Kidney (tissue), 14 donors: ENCODE results near the gene GPN1. TPM values are rescaled to one million over a fixed set of nuclear protein-coding genes. Genes with fewer than 3 reads are reported as not detected.

Experiments used
- DNase-seq, 5 donors: peaks; one replicate each; pipeline ENCODE4 v3.0.0-alpha.2; 2013 to 2020
- FAIRE-seq: peaks from 2 replicates; lab custom pipeline; 2012; peaks lifted over from hg19 to GRCh38; lab: Jason Lieb, UNC
- H3K27ac ChIP-seq, 2 donors: one replicate each; pipeline ENCODE4 v1.7.0; 2013; ENCODE audit warnings: low read depth in 2 of 2, low read length in 2 of 2, inconsistent platforms in 1 of 2
- H3K27me3 ChIP-seq: one replicate; pipeline ENCODE4 v1.7.1; 2013; ENCODE audit warnings: low read length, inconsistent platforms; ENCODE audit not compliant: control insufficient read depth, insufficient read depth
- H3K36me3 ChIP-seq, 3 donors: one replicate each; pipeline versions ENCODE4 v1.7.0 to v1.7.1; 2013; ENCODE audit warnings: low read length in 3 of 3, control low read depth in 1 of 3, inconsistent platforms in 1 of 3; ENCODE audit not compliant: insufficient read depth in 3 of 3, control insufficient read depth in 2 of 3
- H3K4me1 ChIP-seq, 3 donors: one replicate each; pipeline versions ENCODE4 v1.7.0 to v1.7.1; 2013; ENCODE audit warnings: low read length in 3 of 3, inconsistent platforms in 1 of 3, low read depth in 1 of 3; ENCODE audit not compliant: control insufficient read depth in 2 of 3, insufficient read depth in 2 of 3
- H3K4me3 ChIP-seq, 3 donors: one replicate each; pipeline versions ENCODE4 v1.7.0 to v1.8.1; 2013; ENCODE audit warnings: low read length in 3 of 3, control low read depth in 1 of 3, inconsistent platforms in 1 of 3
- H3K9ac ChIP-seq, 3 donors: one replicate each; pipeline versions ENCODE4 v1.7.0 to v1.7.1; 2013; ENCODE audit warnings: low read length in 3 of 3, control low read depth in 1 of 3, inconsistent platforms in 1 of 3
- H3K9me3 ChIP-seq, 3 donors: one replicate each; pipeline versions ENCODE4 v1.7.0 to v1.7.1; 2013; ENCODE audit warnings: low read length in 3 of 3, control low read depth in 1 of 3, inconsistent platforms in 1 of 3; ENCODE audit not compliant: control insufficient read depth in 2 of 3, insufficient read depth in 1 of 3
- CTCF ChIP-seq: IDR thresholded peaks from 3 replicates; pipeline ENCODE4 v1.5.1; 2012; ENCODE audit warnings: mild to moderate bottlenecking, moderate library complexity, borderline replicate concordance; ENCODE audit not compliant: insufficient read depth; ENCODE audit errors: extremely low read depth
- intact Hi-C: fragments of 100-400 bp; cut with DNase I; formaldehyde crosslinking; loops from one replicate; pipeline ENCODE4 v1.11.1; 2022
- polyA plus RNA-seq: library from polyadenylated mRNA; stranded (reverse); fragments of 350-450 nt; fragmentation: Illumina TruSeq; extraction: RNeasy Lipid Tissue Mini Kit (QIAGEN cat#74804); gene quantifications from one replicate; pipeline ENCODE4 v1.2.3, GENCODE V29; 2014; ENCODE audit warnings: low read depth, low replicate concordance; ENCODE audit not compliant: insufficient read depth
- total RNA-seq: library from RNA; stranded (reverse); fragmentation: NEBNext Ultra II Directional; extraction: Animal tissue kit (Norgen Biotek cat#: 25700); gene quantifications from one replicate; pipeline ENCODE4 v1.2.1, GENCODE V29; 2021
- donor health status: control.
- donor health status: control.
- donor health status: control.
- donor health status: control.
- donor health status: control.
- donor health status: DM: yes; HTN: yes; CAD: no.
- donor health status: Normal renal cell carcinoma (clear cell type).

The GPN1 gene
- total and polyA plus RNA-seq, 2 donors from 2014 or later = 28.1 to 31.6 TPM

- DNase-seq = no peak
- Histone ChIP-seq H3K36me3 (peaks cover 9 to 41% (median 16%) of the 10 kb centered on the region in 3 donors), H3K27ac (no peak overlapping the region), H3K4me1 (no peaks in the 10 kb centered on the region), H3K4me3 (no peak overlapping the region), H3K27me3 (no peaks in the 10 kb centered on the region), H3K9ac (no peak overlapping the region), H3K9me3 (no peaks in the 10 kb centered on the region)
- intact Hi-C loops = no loop called here
- no peak for TF ChIP-seq CTCF
- FAIRE-seq = no peak
These were observed 16.3 kb downstream of the GPN1 start for GRCh38 chr2:27645197-27645596.

- Histone ChIP-seq H3K4me1 (no peaks in the 10 kb centered on the region), H3K36me3 (peaks cover 13 to 39% (median 21%) of the 10 kb centered on the region in 3 donors), H3K9ac (no peak overlapping the region), H3K27me3 (no peaks in the 10 kb centered on the region), H3K9me3 (no peaks in the 10 kb centered on the region), H3K4me3 (no peak overlapping the region), H3K27ac (no peak overlapping the region)
- DNase-seq (no peak), FAIRE-seq (no peak)
- TF ChIP-seq CTCF = no peak
- intact Hi-C loops = no loop called here
These were observed 18.4 kb downstream of the GPN1 start for GRCh38 chr2:27647289-27647688.

GRCh38 chr2:27647737-27648136 is 18.9 kb downstream of the GPN1 start:
- intact Hi-C loops = no loop called here
- no peaks in the 10 kb centered on the region for H3K4me1 ChIP-seq
- no peak overlapping the region for H3K4me3 ChIP-seq
- DNase-seq (no peak), FAIRE-seq (no peak)
- TF ChIP-seq CTCF = no peak
- H3K36me3 ChIP-seq = peaks cover 15 to 39% (median 26%) of the 10 kb centered on the region in 3 donors
- H3K9ac ChIP-seq = no peak overlapping the region
- H3K27me3 ChIP-seq = no peaks in the 10 kb centered on the region
- H3K27ac ChIP-seq = no peak overlapping the region
- H3K9me3 ChIP-seq = no peaks in the 10 kb centered on the region

DNA sequence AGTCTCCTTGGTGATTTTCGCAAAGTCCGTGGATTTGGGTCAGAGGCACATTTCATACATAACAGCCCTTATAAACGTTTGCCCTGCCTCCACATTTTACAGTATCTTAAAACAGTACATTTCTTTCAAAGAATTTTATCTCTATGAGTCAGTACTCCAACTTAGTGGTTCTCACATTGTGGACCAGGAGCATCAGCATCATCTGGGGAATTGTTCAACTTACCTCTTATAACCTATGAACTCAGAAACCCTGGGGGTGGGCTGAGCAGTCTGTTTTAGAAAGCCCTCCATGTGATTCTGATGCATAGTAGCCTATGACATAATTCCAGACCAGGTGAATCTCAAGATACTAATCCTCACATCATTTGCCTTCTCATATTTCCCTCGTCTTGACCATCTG is 22.2 kb downstream of the GPN1 start:
- no peak for TF ChIP-seq CTCF
- H3K27ac ChIP-seq = no peak overlapping the region
- H3K27me3 ChIP-seq = no peaks in the 10 kb centered on the region
- DNase-seq (no peak), FAIRE-seq (no peak)
- no peak overlapping the region for H3K9ac ChIP-seq
- H3K4me3 ChIP-seq = no peak overlapping the region
- H3K9me3 ChIP-seq = no peaks in the 10 kb centered on the region
- no peaks in the 10 kb centered on the region for H3K4me1 ChIP-seq
- peaks cover 19 to 56% (median 52%) of the 10 kb centered on the region in 3 donors for H3K36me3 ChIP-seq
- intact Hi-C loops = no loop called here
